ENCODE results near the gene SYNGR3.
"Not testable (repeated sequence)": the region's sequence is repeated elsewhere in the genome, so short reads cannot be mapped to it uniquely, and the experiment has no call there.

Gene SYNGR3

GRCh38 chr16:2028620-2029220 is 39.0 kb downstream of the SYNGR3 start:
- no peak for TF ChIP-seq CTCF (IDR thresholded peaks at IDR 0.05; ENCODE audit: low read depth, low read length, missing control alignments)
- DNase-seq (ENCODE audit: low read depth): no peak

GRCh38 chr16:2029350-2029749 is 39.6 kb downstream of the SYNGR3 start:
- TF ChIP-seq CTCF (IDR thresholded peaks at IDR 0.05; ENCODE audit: low read depth, low read length, missing control alignments): no peak
- no peak overlapping the region for H3K4me3 ChIP-seq (ENCODE audit: low read depth, low read length)
- no peak for DNase-seq (ENCODE audit: low read depth)

More at GRCh38 chr16:2028620-2029220, 39.0 kb downstream of the SYNGR3 start:
- H3K4me3 ChIP-seq (ENCODE audit: low read depth, low read length): no peak overlapping the region

- TF ChIP-seq CTCF (IDR thresholded peaks at IDR 0.05; ENCODE audit: low read depth, low read length, missing control alignments): no peak
- H3K4me3 ChIP-seq (ENCODE audit: low read depth, low read length): no peak overlapping the region
- DNase-seq (ENCODE audit: low read depth): no peak
Observed at GRCh38 chr16:2030036-2030435, 40.3 kb downstream of the SYNGR3 start.

DNA sequence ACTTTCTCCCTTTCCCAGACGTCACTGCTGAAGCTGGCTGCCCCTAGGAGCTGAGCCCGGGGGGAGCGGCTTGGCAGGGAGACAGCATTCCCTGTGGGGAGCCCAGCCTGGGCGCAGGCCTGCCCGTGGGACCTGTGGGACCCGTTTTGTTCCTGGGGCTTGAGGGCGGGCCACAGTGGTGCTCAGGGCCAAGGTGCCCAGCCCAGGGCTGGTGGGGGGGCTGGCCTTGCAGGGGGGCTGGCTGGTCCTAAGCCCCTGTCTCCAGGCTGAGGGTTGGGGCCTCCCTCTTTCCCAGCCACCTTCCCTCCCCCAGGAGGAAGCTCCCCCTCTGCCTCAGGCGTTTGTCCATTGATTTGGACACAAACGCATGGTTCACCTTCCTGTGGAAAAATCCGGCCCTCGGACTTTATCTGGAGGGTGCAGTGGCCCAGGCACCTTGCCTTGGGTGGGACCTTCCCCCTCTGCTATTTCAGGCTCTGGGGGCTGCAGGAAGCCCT is 41.4 kb downstream of the SYNGR3 start:
- TF ChIP-seq CTCF (IDR thresholded peaks at IDR 0.05; ENCODE audit: low read depth, low read length, missing control alignments): no peak
- no peak overlapping the region for H3K4me3 ChIP-seq (ENCODE audit: low read depth, low read length)
- DNase-seq (ENCODE audit: low read depth): no peak

DNA sequence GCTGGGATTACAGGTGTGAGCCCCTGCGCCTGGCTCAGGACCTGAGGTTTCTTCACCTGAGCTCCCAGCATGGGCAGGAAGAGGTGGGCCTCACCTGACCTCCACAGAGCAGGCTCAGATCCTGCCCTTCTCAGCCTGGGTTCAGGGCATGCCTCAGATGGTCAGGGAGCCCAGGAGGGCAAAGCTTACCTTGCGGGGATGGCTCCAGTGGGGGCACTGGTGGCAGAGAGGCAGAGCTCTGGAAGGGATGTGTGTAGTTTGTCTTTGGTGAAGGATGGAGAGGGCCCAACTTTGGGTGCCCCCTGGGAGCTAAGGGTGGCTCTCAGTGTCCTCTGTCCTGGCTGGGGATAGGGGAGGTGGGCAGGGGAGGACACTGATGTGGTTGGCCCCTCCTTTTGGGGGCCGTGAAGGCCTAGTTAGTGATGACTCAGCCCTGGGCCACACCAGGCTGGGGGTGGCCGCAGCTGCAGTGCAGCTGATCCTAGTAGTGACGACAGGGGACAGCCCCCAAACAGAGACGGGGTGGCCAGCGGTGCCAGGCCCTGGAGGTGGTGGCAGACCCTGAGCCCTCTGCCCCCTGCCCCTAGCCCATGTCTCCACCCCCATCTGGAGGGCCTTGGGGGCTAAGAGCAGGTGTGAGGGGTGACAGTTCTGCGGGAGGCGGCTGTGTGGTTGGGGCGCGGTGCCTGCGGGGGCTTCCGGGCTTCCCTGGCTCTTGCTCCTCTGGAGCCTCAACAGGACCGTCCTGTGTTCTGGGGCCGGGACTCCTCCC is 42.7 kb downstream of the SYNGR3 start:
- TF ChIP-seq CTCF (IDR thresholded peaks at IDR 0.05; ENCODE audit: low read depth, low read length, missing control alignments): no peak
- no peak overlapping the region for H3K4me3 ChIP-seq (ENCODE audit: low read depth, low read length)
- no peak for DNase-seq (ENCODE audit: low read depth)

DNA sequence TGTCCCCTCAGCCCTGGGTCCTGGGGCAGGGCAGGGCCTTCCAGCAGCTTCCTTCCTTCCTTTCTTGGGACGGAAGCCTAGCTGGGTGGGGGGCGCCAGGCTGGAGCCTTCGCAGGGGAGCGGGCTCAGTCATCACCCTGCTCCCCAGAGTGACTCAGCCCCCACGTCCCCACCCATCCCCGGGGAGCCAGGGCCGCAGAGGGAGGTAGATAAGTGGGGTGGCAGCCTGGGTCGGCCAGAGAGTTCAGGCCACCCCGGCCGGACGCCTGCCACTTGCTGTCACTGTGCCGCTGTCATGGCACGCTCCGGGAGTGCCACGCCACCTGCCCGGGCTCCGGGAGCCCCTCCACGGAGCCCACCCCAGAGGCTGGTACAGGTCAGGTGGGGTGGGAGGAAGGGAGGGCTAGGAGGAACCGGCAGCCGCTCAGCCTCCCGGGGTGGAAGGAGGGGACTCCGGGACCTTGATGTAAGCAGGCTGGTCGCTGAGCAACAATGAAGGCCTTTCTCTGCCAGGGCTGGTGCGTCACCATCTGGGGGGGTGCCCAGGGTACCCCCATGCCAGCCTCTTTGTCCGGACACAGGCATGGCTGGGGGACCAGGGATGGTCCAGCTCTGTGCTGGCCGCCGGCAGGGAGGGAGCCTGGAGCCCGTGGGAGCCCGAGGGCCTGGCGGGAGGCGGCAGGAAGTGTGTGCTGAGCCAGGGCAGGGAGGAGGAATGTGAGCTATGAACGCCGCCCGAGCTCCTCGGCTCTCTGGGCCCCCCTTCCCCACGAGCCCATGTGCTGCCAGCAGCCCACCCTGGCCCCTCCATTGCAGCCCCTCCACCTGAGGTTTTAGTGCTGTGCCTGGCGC is 43.5 kb downstream of the SYNGR3 start:
- no peak for DNase-seq (ENCODE audit: low read depth)
- H3K4me3 ChIP-seq (ENCODE audit: low read depth, low read length): no peak overlapping the region
- TF ChIP-seq CTCF (IDR thresholded peaks at IDR 0.05; ENCODE audit: low read depth, low read length, missing control alignments): no peak

DNA sequence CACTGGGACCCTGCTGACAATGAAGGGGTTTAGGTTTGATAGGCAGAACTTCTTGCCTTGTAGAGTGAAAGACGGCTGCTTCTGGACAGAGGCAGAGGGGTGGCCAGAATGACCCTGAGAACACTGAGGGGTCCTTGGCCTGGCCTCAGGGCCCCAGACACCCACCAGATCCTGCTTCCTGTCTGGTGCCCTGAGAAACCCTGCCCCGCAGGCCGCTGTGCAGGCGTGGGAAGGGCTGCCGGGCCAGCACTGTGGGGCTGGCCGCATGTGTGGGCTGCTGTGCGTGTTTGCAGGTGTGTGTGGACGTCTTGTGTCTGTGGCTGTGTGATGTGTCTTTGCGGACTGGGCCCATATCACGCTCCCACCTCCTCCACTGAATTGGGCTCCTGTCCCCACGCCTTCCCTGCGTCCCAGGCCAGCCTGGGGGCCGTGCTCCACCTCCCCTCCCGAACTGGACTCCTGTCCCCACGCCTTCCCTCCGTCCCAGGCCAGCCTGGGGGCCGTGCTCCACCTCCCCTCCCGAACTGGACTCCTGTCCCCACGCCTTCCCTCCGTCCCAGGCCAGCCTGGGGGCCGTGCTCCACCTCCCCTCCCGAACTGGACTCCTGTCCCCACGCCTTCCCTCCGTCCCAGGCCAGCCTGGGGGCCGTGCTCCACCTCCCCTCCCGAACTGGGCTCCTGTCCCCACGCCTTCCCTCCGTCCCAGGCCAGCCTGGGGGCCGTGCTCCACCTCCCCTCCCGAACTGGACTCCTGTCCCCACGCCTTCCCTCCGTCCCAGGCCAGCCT is 44.3 kb downstream of the SYNGR3 start:
- not testable (repeated sequence) for H3K4me3 ChIP-seq (ENCODE audit: low read depth, low read length); DNase-seq (ENCODE audit: low read depth)
